Spinal cord (tissue), 10 donors: ENCODE measurements around the gene TGFBRAP1. TPM values are rescaled to one million over a fixed set of nuclear protein-coding genes. Genes with fewer than 3 reads are reported as not detected.

ENCODE experiments used
- DNase-seq, 6 donors: peaks; one replicate each; pipeline versions ENCODE4 v3.0.0 to v3.0.0-alpha.2; 2013 to 2015; ENCODE audit warnings: low spot score in 6 of 6, low read depth in 4 of 6
- H3K27ac ChIP-seq: one replicate; pipeline ENCODE4 v1.5.1; 2013; ENCODE audit warnings: low read depth, low read length, control low read depth
- H3K27me3 ChIP-seq: one replicate; pipeline ENCODE4 v1.6.1; 2013; ENCODE audit warnings: low read length; ENCODE audit not compliant: control insufficient read depth, insufficient read depth
- H3K36me3 ChIP-seq: one replicate; pipeline ENCODE4 v1.6.1; 2013; ENCODE audit warnings: low read length; ENCODE audit not compliant: control insufficient read depth, insufficient read depth
- H3K4me1 ChIP-seq: one replicate; pipeline ENCODE4 v1.6.1; 2013; ENCODE audit warnings: low read length; ENCODE audit not compliant: control insufficient read depth, insufficient read depth
- H3K4me3 ChIP-seq: one replicate; pipeline ENCODE4 v1.5.1; 2013; ENCODE audit warnings: low read depth, low read length, control low read depth
- H3K9me3 ChIP-seq: one replicate; pipeline ENCODE4 v1.6.1; 2013; ENCODE audit warnings: low read length; ENCODE audit not compliant: control insufficient read depth, insufficient read depth
- WGBS: methylation state at CpG from one replicate; pipeline ENCODE4 v1.1.5; 2013; ENCODE audit warnings: missing lambda C conversion rate; ENCODE audit not compliant: insufficient coverage; 5-methylcytosine and 5-hydroxymethylcytosine counted together
- polyA plus RNA-seq, 2 donors: library from polyadenylated mRNA; unstranded; fragments of 120-200 nt; gene quantifications; one replicate each; pipeline ENCODE4 v1.2.1, GENCODE V29; 2013; ENCODE audit not compliant: insufficient read length in 2 of 2
- total RNA-seq, 2 donors: library from RNA; depleted of rRNA in 1 of 2; stranded (reverse); fragments of 120-200 nt in 1 of 2; fragments of >200 nt in 1 of 2; gene quantifications; one replicate each; pipeline versions ENCODE4 v1.2.3 to v1.2.4, GENCODE V29; 2013 to 2014
- donor health status: healthy.

TGFBRAP1 gene
- total and polyA plus RNA-seq, 4 donors: 14.7 to 18.9 (median 17.8) TPM

- no peak for DNase-seq
- Histone ChIP-seq H3K27me3 (no peaks in the 10 kb centered on the region), H3K9me3 (no peaks in the 10 kb centered on the region), H3K4me1 (peaks cover 4% of the 10 kb centered on the region), H3K36me3 (peaks cover 5% of the 10 kb centered on the region), H3K4me3 (no peak overlapping the region), H3K27ac (no peak overlapping the region)
- WGBS: 72% methylated on average over 4 of the region's 5 CpGs
Observed at GRCh38 chr2:105323111-105323510, 6.4 kb downstream of the TGFBRAP1 start.

DNA sequence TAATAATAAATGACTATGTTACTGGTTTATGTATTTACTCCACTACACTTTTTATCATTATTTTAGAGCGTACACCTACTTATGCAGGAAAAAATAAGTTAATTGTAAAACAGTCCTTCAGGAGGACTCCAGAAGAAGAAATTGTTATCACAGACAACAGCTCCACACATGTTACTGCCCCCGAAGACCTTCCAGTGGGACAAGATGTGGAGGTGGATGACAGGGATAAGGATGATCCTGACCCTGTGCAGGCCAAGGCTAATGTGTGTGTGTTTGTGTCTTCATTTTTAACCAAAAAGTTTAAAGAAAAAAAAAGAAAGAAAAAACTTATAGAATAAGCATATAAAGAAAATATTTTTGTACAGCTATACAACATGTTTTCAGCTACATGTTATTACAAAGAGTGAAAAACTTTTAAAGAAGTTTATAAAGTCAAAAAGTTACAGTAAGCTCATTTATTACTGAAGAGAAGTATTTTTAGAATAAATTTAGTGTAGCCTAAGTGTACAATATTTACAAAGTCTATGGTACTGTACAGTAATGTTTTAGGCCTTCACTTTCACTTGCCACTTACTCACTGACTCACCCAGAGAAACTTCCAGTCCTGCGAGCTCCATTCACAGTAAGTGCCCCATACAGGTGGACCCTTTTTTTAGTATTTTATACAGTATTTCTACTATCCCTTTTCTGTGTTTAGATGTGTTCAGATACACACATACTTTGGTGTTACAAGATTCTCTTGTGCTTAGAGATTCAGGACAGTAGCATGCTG lies 7.5 kb downstream of the TGFBRAP1 start:
- Histone ChIP-seq H3K27me3 (no peaks in the 10 kb centered on the region), H3K4me3 (no peak overlapping the region), H3K9me3 (no peaks in the 10 kb centered on the region), H3K27ac (no peak overlapping the region), H3K36me3 (peaks cover 5% of the 10 kb centered on the region), H3K4me1 (peaks cover 4% of the 10 kb centered on the region)
- WGBS: no CpG with 5 or more reads among the region's 3 CpGs
- no peak for DNase-seq

- DNase-seq: no peak
- H3K4me1 ChIP-seq: peaks cover 4% of the 10 kb centered on the region
Observed at GRCh38 chr2:105320651-105321215, 8.8 kb downstream of the TGFBRAP1 start.

DNA sequence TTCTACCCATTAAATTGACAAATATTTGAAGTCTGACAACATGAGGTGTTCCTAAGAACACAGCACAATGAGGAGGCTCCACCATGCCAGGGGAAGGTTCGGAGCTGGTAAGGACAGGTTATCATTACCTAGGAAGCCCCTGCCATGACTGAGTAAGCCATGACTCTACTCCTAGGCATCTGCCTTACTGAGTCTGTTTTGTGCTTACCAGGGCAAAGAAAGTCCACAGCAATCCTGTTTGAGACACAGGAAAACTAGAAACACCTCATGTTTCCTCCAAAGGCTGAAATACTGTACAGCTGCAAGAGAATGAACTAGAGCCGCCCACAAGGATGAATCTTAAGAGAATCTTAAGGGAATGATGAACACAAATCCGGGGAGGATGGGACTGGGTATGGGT lies 11.6 kb downstream of the TGFBRAP1 start:
- 100% methylated on average over 1 of the region's 3 CpGs for WGBS
- no peak for DNase-seq
- Histone ChIP-seq H3K36me3 (no peaks in the 10 kb centered on the region), H3K27me3 (no peaks in the 10 kb centered on the region), H3K4me3 (no peak overlapping the region), H3K9me3 (no peaks in the 10 kb centered on the region), H3K4me1 (no peaks in the 10 kb centered on the region), H3K27ac (no peak overlapping the region)

More at GRCh38 chr2:105320651-105321215, 8.8 kb downstream of the TGFBRAP1 start:
- H3K4me3 ChIP-seq: no peak overlapping the region
- no peaks in the 10 kb centered on the region for H3K9me3 ChIP-seq
- H3K27ac ChIP-seq: no peak overlapping the region
- 70% methylated on average over 4 of the region's 7 CpGs for WGBS
- H3K36me3 ChIP-seq: peaks cover 3% of the 10 kb centered on the region
- no peaks in the 10 kb centered on the region for H3K27me3 ChIP-seq

- Histone ChIP-seq H3K4me1 (no peaks in the 10 kb centered on the region), H3K27ac (no peak overlapping the region), H3K36me3 (no peaks in the 10 kb centered on the region), H3K9me3 (no peaks in the 10 kb centered on the region), H3K27me3 (no peaks in the 10 kb centered on the region), H3K4me3 (no peak overlapping the region)
- no peak for DNase-seq
- whole genome bisulfite sequencing: no CpG with 5 or more reads among the region's 3 CpGs
Observed at GRCh38 chr2:105315314-105315713, 14.2 kb downstream of the TGFBRAP1 start.

- no peaks in the 10 kb centered on the region for H3K36me3 ChIP-seq
- peaks cover 3% of the 10 kb centered on the region for H3K4me1 ChIP-seq
- H3K27ac ChIP-seq: no peak overlapping the region
- H3K27me3 ChIP-seq: no peaks in the 10 kb centered on the region
- H3K9me3 ChIP-seq: no peaks in the 10 kb centered on the region
- DNase-seq: no peak
- no peak overlapping the region for H3K4me3 ChIP-seq
Observed at GRCh38 chr2:105313877-105314276, 15.7 kb downstream of the TGFBRAP1 start.

- peak in 1 of 6 donors; percentile 29 for DNase-seq
- 55% methylated on average over 3 of the region's 4 CpGs for WGBS
- Histone ChIP-seq H3K4me3 (no peak overlapping the region), H3K9me3 (no peaks in the 10 kb centered on the region), H3K27ac (no peak overlapping the region), H3K4me1 (peaks cover 7% of the 10 kb centered on the region), H3K27me3 (no peaks in the 10 kb centered on the region), H3K36me3 (peaks cover 24% of the 10 kb centered on the region)
Observed at GRCh38 chr2:105309147-105309545, 20.4 kb downstream of the TGFBRAP1 start.

DNA sequence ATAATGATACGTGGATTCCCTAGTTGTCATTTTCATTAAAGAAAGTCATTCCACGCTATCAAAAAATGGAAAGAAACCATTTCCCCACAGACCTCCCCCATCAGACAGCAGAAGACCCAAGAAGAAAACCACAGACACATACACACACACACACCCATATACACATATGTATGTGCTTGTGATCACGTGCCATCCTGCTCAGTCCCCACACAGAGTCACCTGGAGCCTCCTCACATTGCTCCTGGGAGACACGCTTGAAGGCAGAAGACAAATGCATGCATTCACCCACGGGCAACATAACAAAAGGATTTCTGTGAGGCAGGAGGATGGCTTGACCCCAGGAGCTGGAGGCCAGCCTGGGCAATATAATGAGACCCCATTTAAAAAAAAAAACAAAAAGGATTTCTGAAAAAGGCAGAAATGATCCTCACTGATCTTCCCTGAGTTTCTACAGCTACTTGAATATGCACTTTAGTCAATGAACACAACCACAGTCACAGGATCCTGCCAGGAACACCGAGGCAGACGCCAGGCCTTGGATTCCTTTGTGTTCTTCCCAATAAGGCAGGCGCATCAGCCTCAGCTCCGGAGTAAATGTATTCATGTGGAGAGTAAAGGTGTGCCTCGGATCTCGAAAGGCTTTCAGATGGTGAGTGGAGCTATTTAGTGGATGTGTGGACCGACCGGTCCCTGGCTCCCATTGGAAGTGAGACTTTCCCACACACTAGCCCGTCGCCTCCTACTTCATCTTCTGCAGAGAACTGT lies 21.0 kb downstream of the TGFBRAP1 start:
- peaks cover 7% of the 10 kb centered on the region for H3K4me1 ChIP-seq
- H3K27me3 ChIP-seq: no peaks in the 10 kb centered on the region
- peaks cover 24% of the 10 kb centered on the region for H3K36me3 ChIP-seq
- no peak overlapping the region for H3K27ac ChIP-seq
- H3K4me3 ChIP-seq: no peak overlapping the region
- no peaks in the 10 kb centered on the region for H3K9me3 ChIP-seq
- DNase-seq: no peak
- 74% methylated on average over 3 of the region's 15 CpGs for WGBS

GRCh38 chr2:105307962-105308361 lies 21.6 kb downstream of the TGFBRAP1 start:
- Histone ChIP-seq H3K4me3 (no peak overlapping the region), H3K9me3 (no peaks in the 10 kb centered on the region), H3K36me3 (peaks cover 24% of the 10 kb centered on the region), H3K27me3 (no peaks in the 10 kb centered on the region), H3K4me1 (peaks cover 7% of the 10 kb centered on the region), H3K27ac (no peak overlapping the region)
- no peak for DNase-seq
- 93% methylated on average over 15 of the region's 17 CpGs for WGBS
